HL-60/S4 (cell line): ENCODE measurements around the gene TENT4B.
"Not testable (repeated sequence)": the region's sequence is repeated elsewhere in the genome, so short reads cannot be mapped to it uniquely, and the experiment has no call there.

ENCODE experiments used
- in situ Hi-C: fragments of 300-500 bp; cut with MboI; formaldehyde crosslinking; loops from 2 replicates; pipeline ENCODE4 v1.14.3; 2022; ENCODE audit warnings: low sequenced_read_pairs

Gene TENT4B

GRCh38 chr16:50228364-50228868 lies 75.3 kb downstream of the TENT4B start:
- in situ Hi-C loops = no loop called here

- in situ Hi-C loops = no loop called here
Observed at GRCh38 chr16:50229149-50229726, 76.1 kb downstream of the TENT4B start.

DNA sequence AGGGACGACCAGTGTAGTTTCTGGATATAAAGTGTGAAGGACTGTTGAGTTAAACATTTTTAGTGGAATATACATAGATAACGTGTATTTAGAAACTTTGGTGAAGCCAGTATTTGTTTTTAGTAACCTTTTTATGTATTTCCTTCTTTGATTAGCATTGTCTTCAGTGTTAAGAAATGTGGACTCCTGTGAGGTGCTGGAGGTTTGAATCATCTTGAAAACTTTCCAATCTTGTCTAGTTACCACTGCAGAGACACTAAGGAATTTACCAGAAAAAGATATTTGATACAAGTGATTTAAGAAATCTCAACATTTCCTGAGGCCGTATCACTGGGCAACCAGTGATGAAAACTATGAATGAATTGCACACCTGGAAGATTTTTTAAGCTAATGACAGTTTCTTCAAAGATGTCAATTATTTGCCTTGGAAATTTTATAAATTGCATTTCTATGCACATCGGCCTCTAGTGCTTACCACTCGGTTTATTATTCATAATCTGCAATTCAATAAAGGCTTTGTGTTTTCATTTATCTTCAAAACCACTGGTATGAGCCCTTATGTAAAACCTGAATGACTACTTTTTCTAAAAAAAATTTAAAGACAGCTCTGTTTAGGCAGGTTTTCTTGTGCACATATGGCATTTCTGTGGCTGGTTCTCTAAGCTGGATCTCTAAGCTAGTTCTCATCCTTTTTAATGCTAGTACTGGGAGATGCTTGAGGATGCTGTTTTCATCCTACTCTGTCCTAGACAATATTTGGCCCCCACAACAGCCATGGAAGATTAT lies 81.9 kb downstream of the TENT4B start:
- in situ Hi-C loops = no loop called here

GRCh38 chr16:50235581-50235980 lies 82.5 kb downstream of the TENT4B start:
- in situ Hi-C loops = no loop called here

DNA sequence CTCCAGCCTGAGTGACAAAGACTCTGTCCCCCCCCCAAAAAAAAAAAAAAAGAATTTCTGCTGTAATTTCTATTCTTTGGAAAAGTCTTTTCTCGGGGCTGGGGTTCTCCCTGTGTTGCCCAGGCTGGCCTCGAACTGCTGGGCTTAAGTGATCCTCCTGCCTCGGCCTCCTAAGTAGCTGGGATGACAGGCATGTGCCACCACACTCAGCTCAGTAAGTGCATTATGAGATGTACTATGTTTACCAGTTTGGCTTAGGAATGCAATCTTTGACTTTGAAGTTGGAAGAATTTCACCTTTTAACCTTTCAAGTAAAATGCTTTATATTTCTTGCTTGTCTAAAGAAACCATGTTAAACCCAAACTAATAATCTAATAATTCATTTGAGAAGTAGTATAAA lies 85.2 kb downstream of the TENT4B start:
- in situ Hi-C loops = no loop called here

- in situ Hi-C loops = no loop called here
Observed at GRCh38 chr16:50238868-50239301, 85.8 kb downstream of the TENT4B start.

- in situ Hi-C loops = not testable (repeated sequence)
Observed at GRCh38 chr16:50243024-50243423, 89.9 kb downstream of the TENT4B start.

GRCh38 chr16:50244140-50244503 lies 91.0 kb downstream of the TENT4B start:
- in situ Hi-C loops = no loop called here

DNA sequence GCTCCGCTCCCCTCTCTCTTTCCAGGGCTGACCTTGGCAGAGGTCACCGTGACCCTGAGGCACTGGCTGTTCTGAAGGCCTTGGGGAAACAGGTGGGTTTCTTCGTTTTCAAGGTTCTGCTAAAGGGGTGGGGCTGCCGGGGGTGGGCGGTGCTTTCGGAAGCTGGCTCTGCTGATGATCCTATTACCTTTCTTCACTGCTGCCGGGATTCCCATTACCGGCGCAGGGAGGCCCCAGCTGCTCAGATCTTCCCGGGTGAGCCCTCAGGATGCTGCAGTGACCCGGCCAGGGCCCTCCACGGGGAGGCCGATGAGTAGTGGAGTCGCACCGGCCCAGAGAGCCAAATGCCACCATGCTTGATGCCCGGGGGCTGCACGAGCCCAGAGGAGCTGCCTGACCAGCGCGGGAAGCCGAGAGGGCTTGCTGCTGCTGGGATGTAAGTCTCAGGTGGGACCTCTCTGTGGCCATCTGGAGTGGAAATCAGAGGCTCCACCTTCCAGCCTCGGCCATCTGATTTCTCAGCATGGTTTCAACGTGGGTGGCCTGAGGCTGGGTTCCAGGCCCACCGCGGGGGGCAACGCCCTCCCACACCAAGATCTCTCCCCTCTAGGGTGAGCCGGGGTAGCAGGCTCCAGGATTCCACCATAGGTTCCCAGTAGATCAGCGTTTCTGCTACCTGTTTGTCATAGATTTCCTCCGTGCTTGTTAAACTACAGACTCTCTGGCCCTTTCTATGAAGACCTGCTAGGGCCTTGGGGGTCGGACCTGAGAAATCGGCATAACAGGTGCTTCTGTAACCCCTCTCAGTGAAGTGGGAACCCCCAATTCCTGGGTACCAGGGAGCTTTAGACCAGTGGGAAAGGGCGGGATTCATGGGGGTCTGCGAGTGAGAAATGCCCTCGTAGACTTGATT lies 91.7 kb downstream of the TENT4B start:
- in situ Hi-C loops = no loop called here

- in situ Hi-C loops = no loop called here
Observed at GRCh38 chr16:50245417-50246298, 92.6 kb downstream of the TENT4B start.

GRCh38 chr16:50246299-50247122 lies 93.4 kb downstream of the TENT4B start:
- in situ Hi-C loops = no loop called here

DNA sequence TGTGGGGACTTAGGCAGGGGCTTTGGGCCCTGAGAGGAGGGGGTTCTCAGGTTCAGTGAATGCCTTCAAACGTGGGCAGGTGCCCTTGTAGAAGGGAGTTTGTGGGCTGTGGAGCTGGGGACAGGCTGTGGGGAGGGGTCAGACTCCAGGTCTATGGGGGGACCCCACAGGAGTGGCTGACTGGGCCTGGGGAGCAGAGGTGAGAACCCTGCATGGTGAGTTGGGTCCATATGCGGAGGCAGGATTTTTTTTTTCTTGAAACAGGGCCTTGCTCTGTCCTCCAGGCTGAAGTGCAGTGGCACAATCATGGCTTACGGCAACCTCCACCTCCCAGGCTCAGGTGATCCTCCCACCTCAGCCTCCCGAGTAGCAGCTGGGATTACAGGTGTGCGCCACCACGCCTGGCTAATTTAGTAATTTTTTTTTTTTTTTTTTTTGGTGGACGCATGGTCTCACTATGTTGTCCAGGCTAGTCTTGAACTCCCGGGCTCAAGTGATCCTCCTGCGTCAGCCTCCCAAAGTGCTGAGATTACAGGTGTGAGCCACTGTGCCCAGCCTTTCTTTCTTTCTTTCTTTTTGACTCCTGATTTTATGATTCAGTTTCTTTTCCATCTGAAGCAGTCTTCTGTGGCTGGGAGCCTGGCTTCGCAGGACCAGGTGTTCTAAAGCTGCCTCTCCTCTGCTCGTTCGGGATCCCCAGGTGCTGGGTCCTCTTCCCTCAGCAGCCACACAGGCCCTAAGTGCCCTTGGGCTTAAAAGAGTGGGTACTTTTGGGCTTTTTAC lies 94.2 kb downstream of the TENT4B start:
- in situ Hi-C loops = no loop called here

DNA sequence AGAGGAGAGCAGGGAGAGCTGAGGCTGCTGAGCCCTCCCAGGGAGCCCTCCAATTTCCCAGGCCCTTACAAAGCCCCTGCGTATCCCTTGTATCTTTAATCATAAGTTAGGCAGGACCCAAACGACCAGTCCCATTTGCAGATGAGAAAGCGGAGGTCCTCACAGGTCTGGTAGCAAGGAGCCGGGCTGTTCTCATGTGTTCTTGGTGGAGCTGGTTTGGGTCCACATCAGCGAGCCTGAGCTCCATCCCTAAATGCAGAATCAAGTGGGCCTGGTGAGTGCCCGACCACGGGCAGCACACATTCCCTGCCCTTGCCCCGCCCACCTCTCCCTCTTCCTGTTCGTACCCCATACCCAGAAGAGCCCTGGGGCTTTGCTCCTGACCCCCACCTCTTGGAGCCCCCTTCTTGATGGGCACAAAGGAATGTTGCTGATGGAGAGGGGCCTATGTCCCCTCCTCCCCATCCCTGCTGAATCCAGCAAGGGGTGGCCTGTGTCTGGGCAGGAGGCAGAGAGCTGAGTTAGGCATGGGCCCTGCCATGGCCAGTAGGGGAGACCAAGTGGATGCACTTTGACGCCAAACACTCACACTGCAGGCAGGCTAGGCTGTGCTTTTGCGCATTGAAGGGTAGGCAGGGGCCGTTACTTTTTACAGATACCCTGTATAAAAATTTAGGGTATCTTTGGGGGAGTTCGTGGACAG lies 95.0 kb downstream of the TENT4B start:
- in situ Hi-C loops = no loop called here

GRCh38 chr16:50248845-50249244 lies 95.7 kb downstream of the TENT4B start:
- in situ Hi-C loops = no loop called here

GRCh38 chr16:50251375-50252081 lies 98.4 kb downstream of the TENT4B start:
- in situ Hi-C loops = no loop called here

GRCh38 chr16:50252082-50252611 lies 99.0 kb downstream of the TENT4B start:
- in situ Hi-C loops = no loop called here

GRCh38 chr16:50252874-50253513 lies 99.9 kb downstream of the TENT4B start:
- in situ Hi-C loops = no loop called here
